Measurements from ENCODE around the gene MAPK1IP1L.

Gene MAPK1IP1L

GRCh38 chr14:55097881-55098560 is 46.6 kb downstream of the MAPK1IP1L start:
- no peak for DNase-seq (ENCODE audit: low read depth, low spot score)

GRCh38 chr14:55098561-55098898 is 47.1 kb downstream of the MAPK1IP1L start:
- DNase-seq (ENCODE audit: low read depth, low spot score): no peak

- DNase-seq (ENCODE audit: low read depth, low spot score): no peak
Measured at GRCh38 chr14:55099756-55100155, 48.3 kb downstream of the MAPK1IP1L start.

- DNase-seq (ENCODE audit: low read depth, low spot score): no peak
Measured at GRCh38 chr14:55101698-55102097, 50.3 kb downstream of the MAPK1IP1L start.

- peak; percentile 90 for DNase-seq (ENCODE audit: low read depth, low spot score)
Measured at GRCh38 chr14:55102141-55102621, 50.7 kb downstream of the MAPK1IP1L start.

GRCh38 chr14:55103005-55103640 is 51.7 kb downstream of the MAPK1IP1L start:
- peak; percentile 79 for DNase-seq (ENCODE audit: low read depth, low spot score)

- no peak for DNase-seq (ENCODE audit: low read depth, low spot score)
Measured at GRCh38 chr14:55103971-55104954, 52.8 kb downstream of the MAPK1IP1L start.

- no peak for DNase-seq (ENCODE audit: low read depth, low spot score)
Measured at GRCh38 chr14:55105991-55106390, 54.5 kb downstream of the MAPK1IP1L start.

- peak; percentile 95 for DNase-seq (ENCODE audit: low read depth, low spot score)
Measured at GRCh38 chr14:55107766-55108554, 56.5 kb downstream of the MAPK1IP1L start.

- no peak for DNase-seq (ENCODE audit: low read depth, low spot score)
Measured at GRCh38 chr14:55109836-55110235, 58.4 kb downstream of the MAPK1IP1L start.

GRCh38 chr14:55111122-55111708 is 59.8 kb downstream of the MAPK1IP1L start:
- no peak for DNase-seq (ENCODE audit: low read depth, low spot score)

GRCh38 chr14:55114720-55115119 is 63.3 kb downstream of the MAPK1IP1L start:
- no peak for DNase-seq (ENCODE audit: low read depth, low spot score)

GRCh38 chr14:55115460-55115859 is 64.0 kb downstream of the MAPK1IP1L start:
- DNase-seq (ENCODE audit: low read depth, low spot score): no peak

GRCh38 chr14:55115861-55116245 is 64.4 kb downstream of the MAPK1IP1L start:
- DNase-seq (ENCODE audit: low read depth, low spot score): no peak

GRCh38 chr14:55116246-55117030 is 65.0 kb downstream of the MAPK1IP1L start:
- no peak for DNase-seq (ENCODE audit: low read depth, low spot score)

GRCh38 chr14:55117803-55118441 is 66.5 kb downstream of the MAPK1IP1L start:
- DNase-seq (ENCODE audit: low read depth, low spot score): no peak

- DNase-seq (ENCODE audit: low read depth, low spot score): no peak
Measured at GRCh38 chr14:55118761-55119160, 67.3 kb downstream of the MAPK1IP1L start.

Data from smooth muscle cell of the brain vasculature (primary cell).